Peyer's patch (tissue), 4 donors: Measurements from ENCODE around the gene ADGRD1. TPM values are rescaled to one million over a fixed set of nuclear protein-coding genes. Genes with fewer than 3 reads are reported as not detected.

Experiments used
- DNase-seq, 3 donors: peaks; one replicate each; pipeline ENCODE4 v3.0.0-alpha.2; 2017 to 2019
- H3K27ac ChIP-seq, 4 donors: fragments of 200-600 bp; sonication (generic); one replicate each; pipeline ENCODE4 v1.5.1; 2016 to 2019
- H3K27me3 ChIP-seq, 2 donors: fragments of 200-600 bp; sonication (generic); one replicate each; pipeline ENCODE4 v1.5.1; 2019
- H3K36me3 ChIP-seq, 3 donors: fragments of 200-600 bp; sonication (generic); one replicate each; pipeline ENCODE4 v1.5.1; 2016 to 2019
- H3K4me1 ChIP-seq, 4 donors: fragments of 200-600 bp; sonication (generic); one replicate each; pipeline ENCODE4 v1.5.1; 2016 to 2019
- H3K4me3 ChIP-seq, 4 donors: fragments of 200-600 bp; sonication (generic); 1 replicate in 3 of 4; 2 replicates in 1 of 4; pipeline ENCODE4 v1.5.1; 2016 to 2019; ENCODE audit warnings: mild to moderate bottlenecking in 1 of 4
- H3K9me3 ChIP-seq, 4 donors: fragments of 200-600 bp; sonication (generic); one replicate each; pipeline ENCODE4 v1.5.1; 2016 to 2019; ENCODE audit warnings: mild to moderate bottlenecking in 1 of 4
- POLR2A ChIP-seq, 2 donors: fragments of 450-650 bp; IDR thresholded peaks; one replicate each; pipeline ENCODE4 v1.5.1; 2017; ENCODE audit warnings: antibody characterized with exemption in 2 of 2, mild to moderate bottlenecking in 2 of 2, moderate library complexity in 2 of 2
- total RNA-seq, 4 donors: library from RNA; depleted of rRNA; stranded (reverse); fragments of >200 nt; gene quantifications; one replicate each; pipeline ENCODE4 v1.1.0, GENCODE V29; 2016
- TF ChIP-seq, protein P1 (sequence below), 6 experiments: fragments of 450-650 bp in 4 of 6; fragments of 200-600 bp in 2 of 6; sonication (generic) in 1 of 6; IDR thresholded peaks; one replicate each; pipeline ENCODE4 v1.5.1; 2017 to 2019; ENCODE audit warnings: antibody characterized with exemption in 6 of 6, mild to moderate bottlenecking in 3 of 6, moderate library complexity in 1 of 6

ADGRD1 gene
- total RNA-seq, 4 donors from 2014 or later, result 7.0 to 42.9 (median 27.9) TPM

DNA sequence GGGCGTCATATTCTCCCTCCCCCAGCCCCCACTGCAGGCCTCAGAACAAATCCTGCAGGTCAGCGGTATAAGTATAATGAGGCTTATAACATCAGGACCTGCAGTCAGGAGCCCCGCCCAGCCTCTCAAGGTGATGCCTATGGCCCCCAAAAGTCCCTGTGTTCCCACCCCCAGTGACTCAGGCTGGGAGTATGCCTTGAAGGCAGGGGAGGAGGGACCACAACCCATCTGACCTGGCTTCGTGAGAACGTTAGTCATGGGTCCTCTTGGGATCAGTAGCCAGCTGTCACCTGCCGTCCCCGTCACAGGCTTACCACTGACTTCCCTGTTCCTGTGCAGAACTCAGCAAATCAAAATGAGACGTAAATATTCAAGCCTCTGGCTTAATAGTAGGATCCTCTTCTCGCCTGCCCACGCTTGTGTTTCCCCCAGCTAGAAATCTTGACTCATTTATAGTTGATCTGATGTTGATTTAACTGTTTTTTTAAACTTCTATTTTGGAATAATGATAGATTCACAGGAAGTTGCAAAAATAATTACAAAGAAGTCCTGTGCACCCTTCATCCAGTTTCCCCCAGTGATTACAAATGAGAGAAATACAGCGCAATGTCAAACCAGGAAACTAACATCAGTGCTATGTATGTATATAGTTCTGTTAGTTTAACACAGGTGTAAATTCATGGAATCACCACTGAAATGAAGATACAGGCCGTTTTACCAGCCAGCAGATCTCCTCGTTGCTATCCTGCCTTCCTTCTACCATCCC, 107.5 kb downstream of the ADGRD1 start:
- H3K4me1 ChIP-seq, result no peaks in the 10 kb centered on the region
- no peaks in the 10 kb centered on the region for H3K9me3 ChIP-seq
- no peak for TF ChIP-seq POLR2A (IDR thresholded peaks at IDR 0.05)
- TF ChIP-seq, protein P1, sequence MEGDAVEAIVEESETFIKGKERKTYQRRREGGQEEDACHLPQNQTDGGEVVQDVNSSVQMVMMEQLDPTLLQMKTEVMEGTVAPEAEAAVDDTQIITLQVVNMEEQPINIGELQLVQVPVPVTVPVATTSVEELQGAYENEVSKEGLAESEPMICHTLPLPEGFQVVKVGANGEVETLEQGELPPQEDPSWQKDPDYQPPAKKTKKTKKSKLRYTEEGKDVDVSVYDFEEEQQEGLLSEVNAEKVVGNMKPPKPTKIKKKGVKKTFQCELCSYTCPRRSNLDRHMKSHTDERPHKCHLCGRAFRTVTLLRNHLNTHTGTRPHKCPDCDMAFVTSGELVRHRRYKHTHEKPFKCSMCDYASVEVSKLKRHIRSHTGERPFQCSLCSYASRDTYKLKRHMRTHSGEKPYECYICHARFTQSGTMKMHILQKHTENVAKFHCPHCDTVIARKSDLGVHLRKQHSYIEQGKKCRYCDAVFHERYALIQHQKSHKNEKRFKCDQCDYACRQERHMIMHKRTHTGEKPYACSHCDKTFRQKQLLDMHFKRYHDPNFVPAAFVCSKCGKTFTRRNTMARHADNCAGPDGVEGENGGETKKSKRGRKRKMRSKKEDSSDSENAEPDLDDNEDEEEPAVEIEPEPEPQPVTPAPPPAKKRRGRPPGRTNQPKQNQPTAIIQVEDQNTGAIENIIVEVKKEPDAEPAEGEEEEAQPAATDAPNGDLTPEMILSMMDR (IDR thresholded peaks at IDR 0.05), result no peak
- H3K36me3 ChIP-seq, result no peaks in the 10 kb centered on the region
- no peaks in the 10 kb centered on the region for H3K27me3 ChIP-seq
- peak in 1 of 3 donors; percentile 40 for DNase-seq
- no peak overlapping the region for H3K4me3 ChIP-seq
- no peak overlapping the region for H3K27ac ChIP-seq

DNA sequence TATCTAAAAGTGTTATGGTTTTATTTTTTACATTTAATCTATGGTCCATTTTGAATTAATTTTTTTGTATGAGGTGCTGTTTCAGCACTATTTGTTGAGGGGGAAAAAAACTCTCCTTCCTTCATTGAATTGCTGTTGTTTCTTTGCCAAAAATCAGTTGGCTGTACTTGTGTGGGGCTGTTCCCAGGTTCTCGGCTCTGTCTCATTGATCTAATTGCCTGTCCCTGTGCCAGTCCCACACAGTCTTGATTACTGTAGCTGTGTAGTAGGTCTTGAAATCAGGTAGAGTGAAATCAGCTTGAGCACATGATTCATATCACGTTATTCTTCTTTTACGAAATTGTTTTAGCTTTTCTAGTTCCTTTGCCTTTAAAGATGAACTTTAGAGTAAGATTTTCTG, 109.7 kb downstream of the ADGRD1 start:
- TF ChIP-seq POLR2A (IDR thresholded peaks at IDR 0.05), result no peak
- TF ChIP-seq, protein P1 (IDR thresholded peaks at IDR 0.05), result no peak
- DNase-seq, result no peak
- Histone ChIP-seq H3K4me3 (no peak overlapping the region), H3K9me3 (no peaks in the 10 kb centered on the region), H3K27ac (no peak overlapping the region), H3K4me1 (peaks cover 0 to 6% (median 0%) of the 10 kb centered on the region in 4 donors), H3K27me3 (no peaks in the 10 kb centered on the region), H3K36me3 (no peaks in the 10 kb centered on the region)

DNA sequence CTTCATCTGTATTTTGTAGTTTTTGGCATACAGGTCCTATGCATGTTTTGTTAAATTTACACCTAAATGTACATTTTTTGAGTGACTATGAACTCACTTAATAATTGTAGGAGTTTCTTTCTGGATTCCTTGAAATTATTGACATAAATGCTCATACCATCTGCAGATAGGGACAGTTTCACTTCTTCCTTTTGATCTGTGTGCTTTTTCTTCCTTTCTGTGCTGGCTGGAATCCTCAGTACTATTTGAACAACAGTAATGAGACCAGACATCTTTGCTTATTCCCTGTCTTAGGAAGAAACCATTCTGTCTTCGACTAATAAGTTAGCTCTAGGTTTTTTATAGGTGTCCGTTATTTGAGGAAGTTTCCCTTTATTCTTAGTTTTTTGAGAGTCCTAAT, 110.3 kb downstream of the ADGRD1 start:
- H3K27ac ChIP-seq, result no peak overlapping the region
- no peak for TF ChIP-seq POLR2A (IDR thresholded peaks at IDR 0.05)
- TF ChIP-seq, protein P1 (IDR thresholded peaks at IDR 0.05), result no peak

DNA sequence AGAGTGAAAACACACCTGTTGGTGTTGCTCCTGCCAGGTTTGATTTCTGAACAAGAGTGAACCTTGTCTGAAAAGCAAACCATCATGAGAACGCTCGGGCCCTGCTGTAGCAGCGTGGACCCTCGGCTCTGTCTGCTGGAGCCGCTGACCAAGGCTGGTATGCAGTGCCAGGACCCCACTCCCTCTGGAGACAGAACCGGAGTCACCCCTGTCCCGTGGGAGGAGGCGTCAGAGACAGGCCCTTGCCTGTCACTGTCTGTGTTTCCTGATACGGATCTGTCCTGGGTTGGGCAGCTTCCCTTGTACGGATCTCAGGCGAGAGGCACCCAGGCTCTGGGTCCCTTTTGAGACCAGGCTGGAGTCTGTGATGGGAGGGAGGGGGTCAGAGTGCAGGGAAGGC, 111.6 kb downstream of the ADGRD1 start:
- Histone ChIP-seq H3K36me3 (no peaks in the 10 kb centered on the region), H3K27me3 (no peaks in the 10 kb centered on the region), H3K4me1 (peaks cover 0 to 6% (median 0%) of the 10 kb centered on the region in 4 donors), H3K9me3 (no peaks in the 10 kb centered on the region), H3K27ac (no peak overlapping the region), H3K4me3 (no peak overlapping the region)
- peak in 1 of 3 donors; percentile 17 for DNase-seq
- TF ChIP-seq, protein P1 (IDR thresholded peaks at IDR 0.05), result no peak
- TF ChIP-seq POLR2A (IDR thresholded peaks at IDR 0.05), result no peak

More for the DNA sequence above, 110.3 kb downstream of the ADGRD1 start:
- Histone ChIP-seq H3K4me3 (no peak overlapping the region), H3K4me1 (peaks cover 0 to 6% (median 0%) of the 10 kb centered on the region in 4 donors), H3K9me3 (no peaks in the 10 kb centered on the region), H3K27me3 (no peaks in the 10 kb centered on the region), H3K36me3 (no peaks in the 10 kb centered on the region)
- no peak for DNase-seq

DNA sequence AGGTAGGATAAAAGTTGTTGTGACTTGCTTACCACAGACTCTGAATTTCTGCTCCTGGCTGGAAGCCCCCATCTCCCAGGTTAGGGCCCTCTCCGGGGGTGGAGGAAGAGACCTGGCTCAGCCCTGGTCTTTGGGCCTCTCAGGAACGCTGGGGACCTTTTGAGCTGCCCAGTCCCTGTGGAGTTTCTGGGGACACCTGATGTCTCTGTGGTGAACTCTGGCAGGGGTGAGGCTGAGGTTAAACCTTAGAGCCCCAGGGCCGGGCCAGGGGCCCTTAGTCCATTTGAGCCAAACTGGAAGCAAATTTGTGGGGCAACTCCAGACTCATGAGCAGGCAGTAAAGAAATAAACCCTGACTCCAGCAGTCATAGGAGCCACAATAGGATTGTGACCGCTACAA, 112.1 kb downstream of the ADGRD1 start:
- H3K9me3 ChIP-seq, result no peaks in the 10 kb centered on the region
- peak in 1 of 3 donors; percentile 29 for DNase-seq
- H3K4me1 ChIP-seq, result peaks cover 0 to 6% (median 0%) of the 10 kb centered on the region in 4 donors
- no peak overlapping the region for H3K4me3 ChIP-seq
- TF ChIP-seq, protein P1 (IDR thresholded peaks at IDR 0.05), result no peak
- TF ChIP-seq POLR2A (IDR thresholded peaks at IDR 0.05), result no peak
- H3K36me3 ChIP-seq, result no peaks in the 10 kb centered on the region
- H3K27me3 ChIP-seq, result no peaks in the 10 kb centered on the region
- no peak overlapping the region for H3K27ac ChIP-seq
